Sigmoid colon (tissue), 4 donors: Measurements from ENCODE around the gene MTMR4.

ENCODE experiments used
- EP300 ChIP-seq, 4 donors: sonication (generic); formaldehyde crosslinking; IDR thresholded peaks; one replicate each; pipeline ENCODE4 v1.6.1; 2017; ENCODE audit warnings: antibody characterized with exemption in 4 of 4
- POLR2A ChIP-seq, 2 donors: fragments of 450-650 bp; IDR thresholded peaks; one replicate each; pipeline ENCODE4 v1.6.1; 2016; ENCODE audit warnings: antibody characterized with exemption in 2 of 2, mild to moderate bottlenecking in 2 of 2, moderate library complexity in 2 of 2
- POLR2AphosphoS5 ChIP-seq, 4 donors: sonication (generic); formaldehyde crosslinking; IDR thresholded peaks; one replicate each; pipeline ENCODE4 v1.6.1; 2017; ENCODE audit warnings: antibody characterized with exemption in 4 of 4
- TF ChIP-seq, protein P1 (sequence below), 4 experiments: fragments of 450-650 bp in 3 of 4; fragments of 200-600 bp in 1 of 4; IDR thresholded peaks; one replicate each; pipeline ENCODE4 v1.5.1; 2016 to 2019; ENCODE audit warnings: antibody characterized with exemption in 4 of 4, mild to moderate bottlenecking in 3 of 4, moderate library complexity in 2 of 4

DNA sequence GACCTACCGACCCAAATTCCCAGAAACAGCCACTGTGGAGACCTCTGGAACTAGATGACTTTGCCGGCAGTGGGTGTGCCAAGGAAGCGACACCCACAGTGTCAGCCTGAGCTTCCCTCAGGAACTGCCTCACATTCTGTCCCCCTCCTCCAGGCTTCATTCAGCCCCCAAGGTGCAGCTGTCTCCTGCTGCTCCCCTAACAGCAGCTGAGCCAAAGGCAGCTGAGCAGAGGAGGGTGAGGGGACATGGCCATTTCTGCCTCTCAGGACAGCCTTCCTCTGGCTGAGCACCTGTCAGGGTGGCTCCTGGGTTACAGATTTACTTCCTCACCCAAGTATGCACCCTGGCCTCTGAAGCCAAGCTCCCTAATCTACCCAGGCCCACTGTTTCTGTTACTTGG, 22.1 kb upstream of the MTMR4 start:
- TF ChIP-seq, protein P1, sequence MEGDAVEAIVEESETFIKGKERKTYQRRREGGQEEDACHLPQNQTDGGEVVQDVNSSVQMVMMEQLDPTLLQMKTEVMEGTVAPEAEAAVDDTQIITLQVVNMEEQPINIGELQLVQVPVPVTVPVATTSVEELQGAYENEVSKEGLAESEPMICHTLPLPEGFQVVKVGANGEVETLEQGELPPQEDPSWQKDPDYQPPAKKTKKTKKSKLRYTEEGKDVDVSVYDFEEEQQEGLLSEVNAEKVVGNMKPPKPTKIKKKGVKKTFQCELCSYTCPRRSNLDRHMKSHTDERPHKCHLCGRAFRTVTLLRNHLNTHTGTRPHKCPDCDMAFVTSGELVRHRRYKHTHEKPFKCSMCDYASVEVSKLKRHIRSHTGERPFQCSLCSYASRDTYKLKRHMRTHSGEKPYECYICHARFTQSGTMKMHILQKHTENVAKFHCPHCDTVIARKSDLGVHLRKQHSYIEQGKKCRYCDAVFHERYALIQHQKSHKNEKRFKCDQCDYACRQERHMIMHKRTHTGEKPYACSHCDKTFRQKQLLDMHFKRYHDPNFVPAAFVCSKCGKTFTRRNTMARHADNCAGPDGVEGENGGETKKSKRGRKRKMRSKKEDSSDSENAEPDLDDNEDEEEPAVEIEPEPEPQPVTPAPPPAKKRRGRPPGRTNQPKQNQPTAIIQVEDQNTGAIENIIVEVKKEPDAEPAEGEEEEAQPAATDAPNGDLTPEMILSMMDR (IDR thresholded peaks at IDR 0.05): no peak
- no peak for TF ChIP-seq POLR2AphosphoS5 (IDR thresholded peaks at IDR 0.05)
- no peak for TF ChIP-seq POLR2A (IDR thresholded peaks at IDR 0.05)
- TF ChIP-seq EP300 (IDR thresholded peaks at IDR 0.05): no peak
